Upper lobe of left lung (tissue), 4 donors: ENCODE results near the gene ECSIT.

Experiments
- CTCF ChIP-seq, 6 experiments: fragments of 450-650 bp in 4 of 6; fragments of 200-600 bp in 2 of 6; sonication (generic) in 2 of 6; IDR thresholded peaks; one replicate each; pipeline ENCODE4 v1.5.1; 2016 to 2019; ENCODE audit warnings: antibody characterized with exemption in 6 of 6
- POLR2AphosphoS5 ChIP-seq, 2 donors: sonication (generic); formaldehyde crosslinking; IDR thresholded peaks; one replicate each; pipeline ENCODE4 v1.5.1; 2017; ENCODE audit warnings: antibody characterized with exemption in 2 of 2

- no peak for TF ChIP-seq POLR2AphosphoS5 (IDR thresholded peaks at IDR 0.05)
- TF ChIP-seq CTCF (IDR thresholded peaks at IDR 0.05) = no peak
Measured at GRCh38 chr19:11519138-11519537, 9.8 kb downstream of the ECSIT start.
